T follicular helper cell (primary cell): ENCODE results near the gene RAB7B.
A peak's percentile ranks its signal among the peaks of the same experiment; 100 is the strongest.
"Not testable (repeated sequence)": the region's sequence is repeated elsewhere in the genome, so short reads cannot be mapped to it uniquely, and the experiment has no call there.

Source experiments
- DNase-seq: peaks from one replicate; pipeline ENCODE4 v3.0.0-alpha.2; 2020; ENCODE audit warnings: low read depth

RAB7B gene

GRCh38 chr1:205996641-205997040 is 6.6 kb downstream of the RAB7B start:
- not testable (repeated sequence) for DNase-seq

GRCh38 chr1:205994346-205994745 is 8.8 kb downstream of the RAB7B start:
- DNase-seq = no peak

- no peak for DNase-seq
Measured at GRCh38 chr1:205993068-205993467, 10.1 kb downstream of the RAB7B start.

GRCh38 chr1:205992218-205992882 is 10.8 kb downstream of the RAB7B start:
- no peak for DNase-seq

- no peak for DNase-seq
Measured at GRCh38 chr1:205991237-205991636, 12.0 kb downstream of the RAB7B start.

- no peak for DNase-seq
Measured at GRCh38 chr1:205990226-205990625, 13.0 kb downstream of the RAB7B start.

GRCh38 chr1:205989786-205990185 is 13.4 kb downstream of the RAB7B start:
- no peak for DNase-seq

GRCh38 chr1:205988585-205988995 is 14.6 kb downstream of the RAB7B start:
- DNase-seq = no peak

GRCh38 chr1:205986861-205987260 is 16.3 kb downstream of the RAB7B start:
- DNase-seq = no peak

GRCh38 chr1:205986292-205986691 is 16.9 kb downstream of the RAB7B start:
- DNase-seq = no peak

- no peak for DNase-seq
Measured at GRCh38 chr1:205985330-205986005, 17.7 kb downstream of the RAB7B start.

- DNase-seq = no peak
Measured at GRCh38 chr1:205983925-205984725, 19.1 kb downstream of the RAB7B start.

- DNase-seq = no peak
Measured at GRCh38 chr1:205981257-205981656, 21.9 kb downstream of the RAB7B start.

- no peak for DNase-seq
Measured at GRCh38 chr1:205980237-205980870, 22.8 kb downstream of the RAB7B start.

GRCh38 chr1:205979301-205979700 is 23.9 kb downstream of the RAB7B start:
- DNase-seq = no peak

- DNase-seq = no peak
Measured at GRCh38 chr1:205978676-205979075, 24.5 kb downstream of the RAB7B start.

- peak; percentile 60 for DNase-seq
Measured at GRCh38 chr1:205977402-205978014, 25.7 kb downstream of the RAB7B start.

GRCh38 chr1:205976708-205977401 is 26.3 kb downstream of the RAB7B start:
- no peak for DNase-seq

GRCh38 chr1:205976036-205976435 is 27.2 kb downstream of the RAB7B start:
- no peak for DNase-seq

- no peak for DNase-seq
Measured at GRCh38 chr1:205975387-205975998, 27.7 kb downstream of the RAB7B start.

- no peak for DNase-seq
Measured at GRCh38 chr1:205974712-205975111, 28.5 kb downstream of the RAB7B start.
